ENCODE data around the gene MOSPD2.

DNA sequence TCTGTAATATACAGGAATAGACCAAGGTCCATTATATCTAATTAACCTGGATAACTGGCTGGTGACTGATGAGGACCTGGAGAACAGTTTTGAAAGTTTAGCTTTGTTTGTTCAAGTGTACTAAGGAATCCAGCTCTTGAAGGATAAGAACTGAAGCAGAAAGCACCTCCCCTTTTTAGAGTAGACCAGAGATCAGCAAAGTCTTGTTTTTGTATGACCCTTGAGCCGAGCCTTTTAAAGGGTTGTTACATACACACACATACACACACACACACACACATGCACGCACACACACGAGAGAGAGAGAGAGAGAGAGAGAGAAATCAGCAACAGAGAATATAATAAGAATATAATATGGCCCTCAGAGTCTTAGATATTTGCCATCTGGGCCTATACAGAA lies 13.0 kb downstream of the MOSPD2 start:
- TF ChIP-seq, protein P1, sequence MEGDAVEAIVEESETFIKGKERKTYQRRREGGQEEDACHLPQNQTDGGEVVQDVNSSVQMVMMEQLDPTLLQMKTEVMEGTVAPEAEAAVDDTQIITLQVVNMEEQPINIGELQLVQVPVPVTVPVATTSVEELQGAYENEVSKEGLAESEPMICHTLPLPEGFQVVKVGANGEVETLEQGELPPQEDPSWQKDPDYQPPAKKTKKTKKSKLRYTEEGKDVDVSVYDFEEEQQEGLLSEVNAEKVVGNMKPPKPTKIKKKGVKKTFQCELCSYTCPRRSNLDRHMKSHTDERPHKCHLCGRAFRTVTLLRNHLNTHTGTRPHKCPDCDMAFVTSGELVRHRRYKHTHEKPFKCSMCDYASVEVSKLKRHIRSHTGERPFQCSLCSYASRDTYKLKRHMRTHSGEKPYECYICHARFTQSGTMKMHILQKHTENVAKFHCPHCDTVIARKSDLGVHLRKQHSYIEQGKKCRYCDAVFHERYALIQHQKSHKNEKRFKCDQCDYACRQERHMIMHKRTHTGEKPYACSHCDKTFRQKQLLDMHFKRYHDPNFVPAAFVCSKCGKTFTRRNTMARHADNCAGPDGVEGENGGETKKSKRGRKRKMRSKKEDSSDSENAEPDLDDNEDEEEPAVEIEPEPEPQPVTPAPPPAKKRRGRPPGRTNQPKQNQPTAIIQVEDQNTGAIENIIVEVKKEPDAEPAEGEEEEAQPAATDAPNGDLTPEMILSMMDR (IDR thresholded peaks at IDR 0.05), result no peak
- TF ChIP-seq POLR2A (IDR thresholded peaks at IDR 0.05) (no peak), EP300 (IDR thresholded peaks at IDR 0.05; ENCODE audit: low read depth) (no peak)

Measured in transverse colon (tissue), 3 donors.